Hepatocyte (in vitro differentiated cells): ENCODE results near the gene ARMC5.
"Not testable (repeated sequence)": the region's sequence is repeated elsewhere in the genome, so short reads cannot be mapped to it uniquely, and the experiment has no call there.

Source experiments
- EZH2 ChIP-seq: fragments of 200-600 bp; sonication (generic); IDR thresholded peaks from 2 replicates; pipeline ENCODE4 v1.6.1; 2016; ENCODE audit warnings: antibody characterized with exemption, mild to moderate bottlenecking, borderline replicate concordance
- TF ChIP-seq, protein P1 (sequence below): fragments of 200-600 bp; sonication (generic); IDR thresholded peaks from 2 replicates; pipeline ENCODE4 v1.5.1; 2016; ENCODE audit warnings: antibody characterized with exemption, mild to moderate bottlenecking; ENCODE audit not compliant: poor library complexity

DNA sequence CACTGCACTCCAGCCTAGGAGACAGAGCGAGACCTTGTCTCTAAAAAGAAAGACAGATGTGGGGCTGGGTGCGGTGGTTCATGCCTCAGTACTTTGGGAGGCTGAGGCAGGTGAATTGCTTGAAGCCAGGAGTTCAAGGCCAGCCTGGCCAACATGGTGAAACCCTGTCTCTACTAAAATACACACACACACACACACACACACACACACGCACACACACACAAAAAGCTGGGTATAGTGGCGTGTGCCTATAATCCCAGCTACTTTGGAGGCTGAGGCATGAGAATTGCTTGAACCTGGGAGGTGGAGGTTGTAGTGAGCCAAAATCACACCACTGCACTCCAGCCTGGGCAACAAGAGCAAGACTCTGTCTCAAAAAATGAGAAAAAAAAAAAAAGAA, 24.7 kb downstream of the ARMC5 start:
- TF ChIP-seq, protein P1, sequence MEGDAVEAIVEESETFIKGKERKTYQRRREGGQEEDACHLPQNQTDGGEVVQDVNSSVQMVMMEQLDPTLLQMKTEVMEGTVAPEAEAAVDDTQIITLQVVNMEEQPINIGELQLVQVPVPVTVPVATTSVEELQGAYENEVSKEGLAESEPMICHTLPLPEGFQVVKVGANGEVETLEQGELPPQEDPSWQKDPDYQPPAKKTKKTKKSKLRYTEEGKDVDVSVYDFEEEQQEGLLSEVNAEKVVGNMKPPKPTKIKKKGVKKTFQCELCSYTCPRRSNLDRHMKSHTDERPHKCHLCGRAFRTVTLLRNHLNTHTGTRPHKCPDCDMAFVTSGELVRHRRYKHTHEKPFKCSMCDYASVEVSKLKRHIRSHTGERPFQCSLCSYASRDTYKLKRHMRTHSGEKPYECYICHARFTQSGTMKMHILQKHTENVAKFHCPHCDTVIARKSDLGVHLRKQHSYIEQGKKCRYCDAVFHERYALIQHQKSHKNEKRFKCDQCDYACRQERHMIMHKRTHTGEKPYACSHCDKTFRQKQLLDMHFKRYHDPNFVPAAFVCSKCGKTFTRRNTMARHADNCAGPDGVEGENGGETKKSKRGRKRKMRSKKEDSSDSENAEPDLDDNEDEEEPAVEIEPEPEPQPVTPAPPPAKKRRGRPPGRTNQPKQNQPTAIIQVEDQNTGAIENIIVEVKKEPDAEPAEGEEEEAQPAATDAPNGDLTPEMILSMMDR: not testable (repeated sequence)
- TF ChIP-seq EZH2: not testable (repeated sequence)
